ENCODE results near the gene CCDC81.
A peak's percentile ranks its signal among the peaks of the same experiment; 100 is the strongest.

Gene CCDC81

GRCh38 chr11:86440305-86440716 is 65.6 kb downstream of the CCDC81 start:
- DNase-seq (ENCODE audit: low read depth, low spot score): no peak

- no peak for DNase-seq (ENCODE audit: low read depth, low spot score)
Measured at GRCh38 chr11:86440843-86441242, 66.2 kb downstream of the CCDC81 start.

- DNase-seq (ENCODE audit: low read depth, low spot score): no peak
Measured at GRCh38 chr11:86442420-86442819, 67.7 kb downstream of the CCDC81 start.

GRCh38 chr11:86442827-86443226 is 68.1 kb downstream of the CCDC81 start:
- DNase-seq (ENCODE audit: low read depth, low spot score): no peak

GRCh38 chr11:86443415-86443814 is 68.7 kb downstream of the CCDC81 start:
- DNase-seq (ENCODE audit: low read depth, low spot score): no peak

- DNase-seq (ENCODE audit: low read depth, low spot score): no peak
Measured at GRCh38 chr11:86444981-86445380, 70.3 kb downstream of the CCDC81 start.

- DNase-seq (ENCODE audit: low read depth, low spot score): no peak
Measured at GRCh38 chr11:86446163-86446923, 71.7 kb downstream of the CCDC81 start.

- DNase-seq (ENCODE audit: low read depth, low spot score): no peak
Measured at GRCh38 chr11:86446924-86447285, 72.2 kb downstream of the CCDC81 start.

GRCh38 chr11:86447763-86448480 is 73.2 kb downstream of the CCDC81 start:
- no peak for DNase-seq (ENCODE audit: low read depth, low spot score)

GRCh38 chr11:86449993-86450629 is 75.4 kb downstream of the CCDC81 start:
- DNase-seq (ENCODE audit: low read depth, low spot score): no peak

- no peak for DNase-seq (ENCODE audit: low read depth, low spot score)
Measured at GRCh38 chr11:86453290-86454030, 78.8 kb downstream of the CCDC81 start.

- peak; percentile 51 for DNase-seq (ENCODE audit: low read depth, low spot score)
Measured at GRCh38 chr11:86456075-86456939, 81.6 kb downstream of the CCDC81 start.

- DNase-seq (ENCODE audit: low read depth, low spot score): no peak
Measured at GRCh38 chr11:86458294-86459001, 83.8 kb downstream of the CCDC81 start.

GRCh38 chr11:86459002-86459385 is 84.3 kb downstream of the CCDC81 start:
- DNase-seq (ENCODE audit: low read depth, low spot score): no peak

- DNase-seq (ENCODE audit: low read depth, low spot score): no peak
Measured at GRCh38 chr11:86459682-86460460, 85.2 kb downstream of the CCDC81 start.

GRCh38 chr11:86460461-86461385 is 86.0 kb downstream of the CCDC81 start:
- no peak for DNase-seq (ENCODE audit: low read depth, low spot score)

- DNase-seq (ENCODE audit: low read depth, low spot score): no peak
Measured at GRCh38 chr11:86461892-86462291, 87.2 kb downstream of the CCDC81 start.

- DNase-seq (ENCODE audit: low read depth, low spot score): no peak
Measured at GRCh38 chr11:86463120-86463519, 88.4 kb downstream of the CCDC81 start.

GRCh38 chr11:86463955-86464354 is 89.3 kb downstream of the CCDC81 start:
- no peak for DNase-seq (ENCODE audit: low read depth, low spot score)
